ENCODE measurements around the gene HNRNPAB.

The HNRNPAB gene

GRCh38 chr5:178187014-178187413, 17.3 kb upstream of the HNRNPAB start, which contains the start of gene GMCL2:
Gene GMCL2, minus strand, starts transcription at chr5:178187371. Its CDS starts 72 bp downstream, at chr5:178187299.
- no peak for TF ChIP-seq CTCF (IDR thresholded peaks at IDR 0.05)
- no peak within 1 kb of the TSS for H3K4me3 ChIP-seq
- no peak for DNase-seq (ENCODE audit: low spot score)
- H3K27ac ChIP-seq, result no peak within 1 kb of the TSS

GRCh38 chr5:178189433-178189832, 14.9 kb upstream of the HNRNPAB start:
- TF ChIP-seq CTCF (IDR thresholded peaks at IDR 0.05), result no peak
- DNase-seq (ENCODE audit: low spot score), result no peak
- no peak overlapping the region for H3K4me3 ChIP-seq
- H3K27ac ChIP-seq, result no peak overlapping the region

- H3K4me3 ChIP-seq, result no peak overlapping the region
- TF ChIP-seq CTCF (IDR thresholded peaks at IDR 0.05), result no peak
- no peak overlapping the region for H3K27ac ChIP-seq
- DNase-seq (ENCODE audit: low spot score), result no peak
These were observed 12.7 kb upstream of the HNRNPAB start for GRCh38 chr5:178191661-178192060.

GRCh38 chr5:178192244-178192643, 12.1 kb upstream of the HNRNPAB start:
- DNase-seq (ENCODE audit: low spot score), result no peak
- no peak for TF ChIP-seq CTCF (IDR thresholded peaks at IDR 0.05)
- Histone ChIP-seq H3K4me3 (no peak overlapping the region), H3K27ac (no peak overlapping the region)

GRCh38 chr5:178192787-178193186, 11.5 kb upstream of the HNRNPAB start:
- Histone ChIP-seq H3K4me3 (no peak overlapping the region), H3K27ac (no peak overlapping the region)
- TF ChIP-seq CTCF (IDR thresholded peaks at IDR 0.05), result no peak
- no peak for DNase-seq (ENCODE audit: low spot score)

GRCh38 chr5:178193251-178193809, 11.0 kb upstream of the HNRNPAB start:
- DNase-seq (ENCODE audit: low spot score), result no peak
- Histone ChIP-seq H3K27ac (no peak overlapping the region), H3K4me3 (no peak overlapping the region)
- TF ChIP-seq CTCF (IDR thresholded peaks at IDR 0.05), result no peak

- no peak for TF ChIP-seq CTCF (IDR thresholded peaks at IDR 0.05)
- no peak overlapping the region for H3K27ac ChIP-seq
- DNase-seq (ENCODE audit: low spot score), result no peak
- no peak overlapping the region for H3K4me3 ChIP-seq
These were observed 10.3 kb upstream of the HNRNPAB start for GRCh38 chr5:178194026-178194425.

All from coronary artery (tissue), 2 donors.